Measurements from ENCODE around the gene HSPA1A.

Gene HSPA1A

GRCh38 chr6:31865205-31866118, 50.1 kb downstream of the HSPA1A start:
- DNase-seq: no peak
